Lung microvascular endothelial cell (primary cell): ENCODE measurements around the gene SMARCA1. TPM values are rescaled to one million over a fixed set of nuclear protein-coding genes. Genes with fewer than 3 reads are reported as not detected.
"Not testable (repeated sequence)": the region's sequence is repeated elsewhere in the genome, so short reads cannot be mapped to it uniquely, and the experiment has no call there.

Experiments used
- DNase-seq, 2 donors: peaks; one replicate each; pipeline versions ENCODE4 v3.0.0 to v3.0.0-alpha.2; 2010; ENCODE audit warnings: low read depth in 2 of 2
- total RNA-seq: library from RNA; depleted of rRNA; stranded (reverse); fragments of >200 nt; gene quantifications from 2 replicates; pipeline ENCODE4 v1.2.1, GENCODE V29; 2014

SMARCA1 gene
- 18.3 and 22.6 TPM in 2 replicates for total RNA-seq

- DNase-seq = peak; percentile 56 to 75
Observed at GRCh38 chrX:129523079-129523911, at the start of gene SMARCA1. Gene SMARCA1, minus strand, starts transcription at chrX:129523490. Its CDS starts 120 bp downstream, at chrX:129523370.

GRCh38 chrX:129572422-129572821 lies 49.1 kb upstream of the SMARCA1 start:
- no peak for DNase-seq

GRCh38 chrX:129568349-129568748 lies 45.1 kb upstream of the SMARCA1 start:
- no peak for DNase-seq

- peak in 1 of 2 donors; percentile 30 for DNase-seq
Observed at GRCh38 chrX:129566073-129566472, 42.8 kb upstream of the SMARCA1 start.

GRCh38 chrX:129565046-129565650 lies 41.9 kb upstream of the SMARCA1 start:
- peak; percentile 0 to 14 for DNase-seq

GRCh38 chrX:129564345-129564744 lies 41.1 kb upstream of the SMARCA1 start:
- not testable (repeated sequence) for DNase-seq

- no peak for DNase-seq
Observed at GRCh38 chrX:129561453-129561852, 38.2 kb upstream of the SMARCA1 start.

- no peak for DNase-seq
Observed at GRCh38 chrX:129559783-129560182, 36.5 kb upstream of the SMARCA1 start.

GRCh38 chrX:129557844-129558480 lies 34.7 kb upstream of the SMARCA1 start:
- peak in 1 of 2 donors; percentile 47 for DNase-seq

- DNase-seq = peak in 1 of 2 donors; percentile 22
Observed at GRCh38 chrX:129556806-129557315, 33.6 kb upstream of the SMARCA1 start.

- DNase-seq = not testable (repeated sequence)
Observed at GRCh38 chrX:129554816-129555215, 31.5 kb upstream of the SMARCA1 start.

- DNase-seq = no peak
Observed at GRCh38 chrX:129553619-129554288, 30.5 kb upstream of the SMARCA1 start.

- DNase-seq = no peak
Observed at GRCh38 chrX:129549124-129549523, 25.8 kb upstream of the SMARCA1 start.

- DNase-seq = no peak
Observed at GRCh38 chrX:129545408-129545807, 22.1 kb upstream of the SMARCA1 start.

GRCh38 chrX:129544780-129545179 lies 21.5 kb upstream of the SMARCA1 start:
- no peak for DNase-seq

GRCh38 chrX:129540722-129541184 lies 17.5 kb upstream of the SMARCA1 start:
- peak; percentile 10 to 41 for DNase-seq

- peak; percentile 69 to 78 for DNase-seq
Observed at GRCh38 chrX:129540068-129540653, 16.9 kb upstream of the SMARCA1 start, which contains the start of gene OCRL. Gene OCRL, plus strand, starts transcription at chrX:129540259. Its CDS starts 181 bp downstream, at chrX:129540440.

GRCh38 chrX:129534816-129535578 lies 11.7 kb upstream of the SMARCA1 start:
- no peak for DNase-seq

- no peak for DNase-seq
Observed at GRCh38 chrX:129531132-129531531, 7.8 kb upstream of the SMARCA1 start.

- no peak for DNase-seq
Observed at GRCh38 chrX:129530410-129530809, 7.1 kb upstream of the SMARCA1 start.
